H1 (cell line): ENCODE results near the gene PIGL. TPM values are rescaled to one million over a fixed set of nuclear protein-coding genes. Genes with fewer than 3 reads are reported as not detected.
A peak's percentile ranks its signal among the peaks of the same experiment; 100 is the strongest.

Source experiments
- CTCF ChIA-PET: fragments of 300-600 bp; sonication (Branson Sonifier 250); formaldehyde crosslinking; loops from one replicate; lab custom pipeline; 2021; ENCODE audit not compliant: partially characterized antibody; lab: Charles Lee
- POLR2A ChIA-PET: fragments of 300-600 bp; sonication (Branson Sonifier 250); formaldehyde crosslinking; loops from one replicate; lab custom pipeline; 2021; ENCODE audit warnings: inconsistent platforms; ENCODE audit not compliant: partially characterized antibody; lab: Charles Lee
- DNase-seq, 2 experiments: peaks; one replicate each; pipeline versions ENCODE4 v3.0.0 to v3.0.0-alpha.2; 2010 to 2022; ENCODE audit warnings: low spot score in 2 of 2, low read depth in 1 of 2, mixed read lengths in 1 of 2
- FAIRE-seq: peaks from 2 replicates; lab custom pipeline; 2011; peaks lifted over from hg19 to GRCh38; lab: Jason Lieb, UNC
- H2AFZ ChIP-seq: 2 replicates; pipeline ENCODE4 v1.8.1; 2012; ENCODE audit warnings: low read length, inconsistent platforms
- H2AK5ac ChIP-seq: 2 replicates; pipeline ENCODE4 v1.6.1; 2013; ENCODE audit warnings: low read depth, low read length
- H2BK120ac ChIP-seq: replicated peaks from 2 replicates; pipeline ENCODE3; 2013; ENCODE audit warnings: low read depth, low read length, inconsistent platforms
- H2BK12ac ChIP-seq: 2 replicates; pipeline ENCODE4 v1.6.1; 2013; ENCODE audit warnings: low read depth, low read length
- H2BK15ac ChIP-seq: 2 replicates; pipeline ENCODE4 v1.6.1; 2013; ENCODE audit warnings: low read length
- H2BK20ac ChIP-seq: 2 replicates; pipeline ENCODE4 v1.6.1; 2013; ENCODE audit warnings: low read length
- H2BK5ac ChIP-seq: 2 replicates; pipeline ENCODE4 v1.6.1; 2013; ENCODE audit warnings: low read depth, low read length
- H3K14ac ChIP-seq: 2 replicates; pipeline ENCODE4 v1.6.1; 2013; ENCODE audit warnings: inconsistent platforms; ENCODE audit not compliant: insufficient read length
- H3K18ac ChIP-seq: 2 replicates; pipeline ENCODE4 v1.6.1; 2013; ENCODE audit warnings: low read length; ENCODE audit errors: extremely low read depth
- H3K23ac ChIP-seq: 2 replicates; pipeline ENCODE4 v1.6.1; 2013; ENCODE audit warnings: inconsistent platforms; ENCODE audit not compliant: insufficient read length
- H3K23me2 ChIP-seq: 2 replicates; pipeline ENCODE4 v1.6.1; 2013; ENCODE audit warnings: low read depth, low read length
- H3K27ac ChIP-seq: 2 replicates; pipeline ENCODE4 v1.6.1; 2011; ENCODE audit warnings: low read depth, low read length, inconsistent platforms
- H3K27me3 ChIP-seq, 4 experiments: replicated peaks in 1 of 4; 1 replicate in 1 of 4; 2 replicates in 3 of 4; pipeline versions ENCODE4 v1.6.1 to v1.8.1; 2011 to 2013; ENCODE audit warnings: low read length in 3 of 4, mild to moderate bottlenecking in 3 of 4, inconsistent platforms in 2 of 4, mixed read lengths in 2 of 4, moderate library complexity in 1 of 4; ENCODE audit not compliant: control insufficient read depth in 3 of 4, insufficient read depth in 3 of 4; ENCODE audit errors: extremely low read depth in 1 of 4
- H3K36me3 ChIP-seq, 4 experiments: 2 replicates each; pipeline versions ENCODE4 v1.6.1 to v1.8.1; 2011 to 2013; ENCODE audit warnings: mild to moderate bottlenecking in 4 of 4, low read length in 3 of 4, moderate library complexity in 2 of 4, control low read depth in 1 of 4, inconsistent platforms in 1 of 4; ENCODE audit not compliant: insufficient read depth in 4 of 4, control insufficient read depth in 2 of 4
- H3K4ac ChIP-seq: replicated peaks from 2 replicates; pipeline ENCODE3; 2013; ENCODE audit warnings: low read length, low read depth, mixed read lengths, inconsistent platforms; ENCODE audit not compliant: insufficient read length
- H3K4me1 ChIP-seq, 4 experiments: replicated peaks in 1 of 4; 1 replicate in 1 of 4; 2 replicates in 3 of 4; pipeline versions ENCODE4 v1.6.1 to v1.8.1; 2011 to 2013; ENCODE audit warnings: low read length in 3 of 4, inconsistent platforms in 2 of 4, mixed read lengths in 1 of 4; ENCODE audit not compliant: insufficient read depth in 4 of 4, control insufficient read depth in 3 of 4
- H3K4me2 ChIP-seq, 2 experiments: 2 replicates each; pipeline versions ENCODE4 v1.6.1 to v1.8.1; 2011 to 2013; ENCODE audit warnings: low read depth in 2 of 2, low read length in 2 of 2, control low read depth in 1 of 2, inconsistent platforms in 1 of 2, mild to moderate bottlenecking in 1 of 2; ENCODE audit not compliant: insufficient read depth in 1 of 2
- H3K4me3 ChIP-seq, 4 experiments: fragments of 200-600, 300-600 bp in 1 of 4; sonication (generic), shearing (Covaris generic), sonication (Bioruptor Twin) in 1 of 4; 2 replicates each; pipeline versions ENCODE4 v1.5.1 to v1.8.1; 2011 to 2016; ENCODE audit warnings: low read length in 4 of 4, low read depth in 3 of 4, control low read depth in 2 of 4, inconsistent platforms in 2 of 4, mild to moderate bottlenecking in 2 of 4, mixed read lengths in 1 of 4, moderate library complexity in 1 of 4; ENCODE audit not compliant: insufficient read depth in 2 of 4; ENCODE audit errors: extremely low read depth in 1 of 4
- H3K56ac ChIP-seq: replicated peaks from 2 replicates; pipeline ENCODE3; 2013; ENCODE audit warnings: low read depth, mild to moderate bottlenecking, mixed read lengths, low read length, inconsistent platforms; ENCODE audit not compliant: insufficient read length
- H3K79me1 ChIP-seq: 2 replicates; pipeline ENCODE4 v1.6.1; 2013; ENCODE audit warnings: low read depth, low read length, control low read depth
- H3K79me2 ChIP-seq, 2 experiments: 2 replicates each; pipeline versions ENCODE4 v1.6.1 to v1.8.1; 2012 to 2013; ENCODE audit warnings: low read length in 2 of 2, mild to moderate bottlenecking in 2 of 2, inconsistent platforms in 1 of 2; ENCODE audit not compliant: insufficient read depth in 2 of 2, control insufficient read depth in 1 of 2
- H3K9ac ChIP-seq, 4 experiments: replicated peaks in 1 of 4; 1 replicate in 1 of 4; 2 replicates in 3 of 4; pipeline versions ENCODE4 v1.6.1 to v1.8.1; 2011 to 2013; ENCODE audit warnings: low read depth in 3 of 4, low read length in 3 of 4, control low read depth in 2 of 4, mild to moderate bottlenecking in 2 of 4, moderate library complexity in 2 of 4, inconsistent platforms in 1 of 4; ENCODE audit errors: extremely low read depth in 1 of 4
- H3K9me3 ChIP-seq, 2 experiments: 2 replicates each; pipeline versions ENCODE4 v1.6.1 to v1.8.1; 2012 to 2013; ENCODE audit warnings: mild to moderate bottlenecking in 2 of 2, moderate library complexity in 2 of 2, control low read depth in 1 of 2, inconsistent platforms in 1 of 2, low read depth in 1 of 2, low read length in 1 of 2, mixed read lengths in 1 of 2; ENCODE audit not compliant: insufficient read depth in 2 of 2
- H4K20me1 ChIP-seq, 2 experiments: replicated peaks in 1 of 2; 2 replicates each; pipeline versions ENCODE3 to v1.8.1; 2011 to 2013; ENCODE audit warnings: inconsistent platforms in 2 of 2, low read length in 2 of 2, mild to moderate bottlenecking in 1 of 2; ENCODE audit not compliant: insufficient read depth in 2 of 2, control insufficient read depth in 1 of 2
- H4K5ac ChIP-seq: 2 replicates; pipeline ENCODE4 v1.6.1; 2013; ENCODE audit warnings: low read length, low read depth, mixed read lengths, inconsistent platforms; ENCODE audit not compliant: insufficient read length
- H4K8ac ChIP-seq: 2 replicates; pipeline ENCODE4 v1.8.0; 2013; ENCODE audit warnings: mild to moderate bottlenecking, moderate library complexity, low read length, inconsistent platforms; ENCODE audit not compliant: insufficient read depth; ENCODE audit errors: extremely low read depth
- H4K91ac ChIP-seq: replicated peaks from 2 replicates; pipeline ENCODE3; 2013; ENCODE audit warnings: low read length, mixed read lengths, inconsistent platforms; ENCODE audit not compliant: insufficient read length
- ASH2L ChIP-seq: fragments of 200-600, 300-600 bp; sonication (generic); IDR thresholded peaks from one replicate; pipeline ENCODE4 v1.7.1; 2017; ENCODE audit warnings: low read length
- CHD1 ChIP-seq: IDR thresholded peaks from 2 replicates; pipeline ENCODE4 v1.6.1; 2012; ENCODE audit warnings: low read depth, low read length, improper control_type of control experiment
- GABPA ChIP-seq: IDR thresholded peaks from 2 replicates; pipeline ENCODE4 v1.6.1; 2011; ENCODE audit warnings: mild to moderate bottlenecking, low read length, moderate library complexity, borderline replicate concordance; ENCODE audit not compliant: insufficient read depth
- JUND ChIP-seq: IDR thresholded peaks from 2 replicates; pipeline ENCODE4 v1.6.1; 2011; ENCODE audit warnings: mild to moderate bottlenecking, improper control_type of control experiment, low read length
- POLR2AphosphoS5 ChIP-seq: IDR thresholded peaks from 2 replicates; pipeline ENCODE4 v1.6.1; 2011; ENCODE audit warnings: low read depth, low read length
- RAD21 ChIP-seq, 2 experiments: IDR thresholded peaks in 1 of 2; conservative IDR thresholded peaks in 1 of 2; 2 replicates each; pipeline ENCODE4 v1.6.1; 2011; ENCODE audit warnings: low read depth in 2 of 2, low read length in 2 of 2, improper control_type of control experiment in 1 of 2, inconsistent platforms in 1 of 2, mild to moderate bottlenecking in 1 of 2, moderate library complexity in 1 of 2
- RBBP5 ChIP-seq: IDR thresholded peaks from 2 replicates; pipeline ENCODE4 v1.7.1; 2012; ENCODE audit warnings: low read depth, mild to moderate bottlenecking, inconsistent platforms, low read length, moderate library complexity, borderline replicate concordance
- RXRA ChIP-seq: IDR thresholded peaks from 2 replicates; pipeline ENCODE4 v1.6.1; 2011; ENCODE audit warnings: low read depth, mild to moderate bottlenecking, low read length, moderate library complexity; ENCODE audit not compliant: insufficient read depth
- SP2 ChIP-seq: IDR thresholded peaks from 2 replicates; pipeline ENCODE4 v1.6.1; 2012; ENCODE audit warnings: mild to moderate bottlenecking, low read length, inconsistent platforms
- SRF ChIP-seq: IDR thresholded peaks from 2 replicates; pipeline ENCODE4 v1.6.1; 2011; ENCODE audit warnings: mild to moderate bottlenecking, low read depth, low read length, moderate library complexity
- WGBS, 2 experiments: shearing (Covaris generic) in 1 of 2; methylation state at CpG; one replicate each; pipeline versions ENCODE4 v1.1.6 to v1.1.7; 2013 to 2015; ENCODE audit warnings: low lambda C conversion rate in 2 of 2, mixed read lengths in 2 of 2, inconsistent platforms in 1 of 2, low coverage in 1 of 2, missing lambda C conversion rate in 1 of 2; ENCODE audit not compliant: insufficient replicate concordance in 2 of 2, insufficient coverage in 1 of 2, insufficient read length in 1 of 2; ENCODE audit errors: extremely low coverage in 1 of 2, missing lambda C conversion rate in 1 of 2; 5-methylcytosine and 5-hydroxymethylcytosine counted together
- polyA plus RNA-seq, 7 experiments: library from polyadenylated mRNA; depleted of rRNA in 3 of 7; stranded (reverse) in 5 of 7; unstranded in 2 of 7; fragments of >200 nt in 5 of 7; fragments of 200-250 nt in 2 of 7; gene quantifications; 1 replicate in 5 of 7; 2 replicates in 1 of 7; 4 replicates in 1 of 7; pipeline versions ENCODE4 v1.2.1 to v1.2.3, GENCODE V29; 2011 to 2013; ENCODE audit warnings: missing spikeins in 2 of 7, mixed read lengths in 2 of 7
- total RNA-seq: library from RNA; stranded (reverse); fragmentation: NEBNext Ultra II Directional; extraction: Animal tissue kit (Norgen Biotek cat#: 25700); gene quantifications from 2 replicates; pipeline ENCODE4 v1.2.1, GENCODE V29; 2021

The PIGL gene
- total and polyA plus RNA-seq, 2 of the 8 experiments (the other 6 are each of a cell fraction or from before 2014, with no cell fraction given) = 28.4 to 30.8 TPM

GRCh38 chr17:16286009-16286946 lies 69.3 kb downstream of the PIGL start:
- H2BK12ac ChIP-seq = no peak overlapping the region
- no peaks in the 10 kb centered on the region for H3K36me3 ChIP-seq
- H2BK5ac ChIP-seq = no peak overlapping the region
- H3K23ac ChIP-seq = no peak overlapping the region
- H4K91ac ChIP-seq = no peak overlapping the region
- WGBS, 2 experiments = 50% methylated on average over 26 of the region's 26 CpGs; no CpG with 5 or more reads in 1 of the 2 experiments
- peak overlapping the region; percentile 40 to 62 for H3K4me2 ChIP-seq
- H3K14ac ChIP-seq = no peak overlapping the region
- H2AK5ac ChIP-seq = no peak overlapping the region
- H4K5ac ChIP-seq = no peak overlapping the region
- H4K20me1 ChIP-seq = peaks cover 0 to 1% of the 10 kb centered on the region in 2 experiments
- no peak overlapping the region for H2BK15ac ChIP-seq
- no peak overlapping the region for H3K27ac ChIP-seq
- no peaks in the 10 kb centered on the region for H3K9me3 ChIP-seq
- no peak overlapping the region for H2BK20ac ChIP-seq
- peak overlapping the region in 3 of 4 experiments; percentile 31 to 42 (median 40); a peak in 5 of 8 replicates for H3K4me3 ChIP-seq
- ChIA-PET POLR2A (interaction anchor here (0.6 to 1.7 kb wide), 9 partner anchors 8 to 94 kb away, joined by 3 to 6 read pairs (median 4); partner anchors contain the start of genes CENPV, NCOR1, PIGL and UBB), CTCF (interaction anchor here (0.6 to 4.4 kb wide), 22 partner anchors 8 to 160 kb away, joined by 3 to 27 read pairs (median 4); partner anchors contain the start of gene PIGL)
- peak overlapping the region; percentile 25; the same call in 1 of the 2 replicates for H3K18ac ChIP-seq
- H3K27me3 ChIP-seq = peaks cover 0 to 4% (median 1%) of the 10 kb centered on the region in 4 experiments; a peak in 2 of 7 replicates
- H3K56ac ChIP-seq = no peak overlapping the region
- no peaks in the 10 kb centered on the region for H3K79me2 ChIP-seq
- no peak overlapping the region for H2BK120ac ChIP-seq
- peak; percentile 77 to 87 for DNase-seq
- 0 out of 2 replicates have a peak, but pooled peaks cover 2% of the 10 kb centered on the region for H3K23me2 ChIP-seq
- H2AFZ ChIP-seq = no peak overlapping the region
- H3K4ac ChIP-seq = no peak overlapping the region
- H3K9ac ChIP-seq = no peak overlapping the region; a peak in 1 of 7 replicates
- FAIRE-seq = no peak
- H3K79me1 ChIP-seq = no peaks in the 10 kb centered on the region
- peak overlapping the region; percentile 29; the same call in 1 of the 2 replicates for H4K8ac ChIP-seq
- H3K4me1 ChIP-seq = peaks cover 5 to 9% (median 7%) of the 10 kb centered on the region in 4 experiments
- TF ChIP-seq POLR2AphosphoS5 = peak; percentile 63
- peak; percentile 79 for TF ChIP-seq ASH2L
- TF ChIP-seq JUND = no peak
- peak; percentile 96 for TF ChIP-seq SRF
- TF ChIP-seq RAD21 (IDR thresholded peaks at IDR 0.05 in 1 of 2, conservative IDR thresholded peaks at IDR 0.05 in 1 of 2; ENCODE audit: low read depth in 2 of 2, low read length in 2 of 2) = peak in 1 of 2 experiments; percentile 69; a peak in 1 of 4 replicates
- peak; percentile 29; the same call in 1 of the 2 replicates for TF ChIP-seq GABPA
- TF ChIP-seq RBBP5 = peak; percentile 17; the same call in 1 of the 2 replicates
- TF ChIP-seq CHD1 = no peak
- TF ChIP-seq RXRA = peak; percentile 100
- TF ChIP-seq SP2 = no peak
